IMR-90 (cell line): ENCODE measurements around the gene HJURP. TPM values are rescaled to one million over a fixed set of nuclear protein-coding genes. Genes with fewer than 3 reads are reported as not detected.

Source experiments
- ATAC-seq: fragments of 200-7000 bp; cut with Tn5 transposase; 2 replicates; pipeline ENCODE4 v1.9.1; 2020; ENCODE audit warnings: low read depth, mild to moderate bottlenecking, moderate library complexity
- BruUV-seq: library from RNA; stranded (reverse); fragments of 400-500 nt; replicated peaks from 2 replicates; lab custom pipeline; 2021; lab: Mats Ljungman, UMichigan
- CTCF ChIA-PET: fragments of 300-600 bp; formaldehyde crosslinking; extraction: SDS; loops from one replicate; lab custom pipeline; 2021; ENCODE audit warnings: antibody characterized with exemption; lab: Yijun Ruan, JAX
- POLR2A ChIA-PET: fragments of 300-600 bp; sonication (Branson Sonifier 250); formaldehyde crosslinking; loops from one replicate; lab custom pipeline; 2022; ENCODE audit warnings: antibody characterized with exemption; ENCODE audit not compliant: unreplicated experiment; lab: Charles Lee
- DNase-seq: peaks from one replicate; pipeline ENCODE4 v3.0.0; 2013
- H2AFZ ChIP-seq: replicated peaks from 2 replicates; pipeline ENCODE3; 2013; ENCODE audit warnings: low read length, mild to moderate bottlenecking; ENCODE audit not compliant: poor library complexity
- H2AK5ac ChIP-seq: 2 replicates; pipeline ENCODE4 v1.6.1; 2013; ENCODE audit warnings: low read depth, low read length, inconsistent platforms
- H2AK9ac ChIP-seq: replicated peaks from 2 replicates; pipeline ENCODE3; 2013; ENCODE audit warnings: mild to moderate bottlenecking, low read depth, low read length, moderate library complexity; ENCODE audit not compliant: poor library complexity
- H2BK120ac ChIP-seq: 2 replicates; pipeline ENCODE4 v1.6.1; 2013; ENCODE audit warnings: low read depth, low read length, inconsistent platforms
- H2BK15ac ChIP-seq: 3 replicates; pipeline ENCODE4 v1.6.1; 2013; ENCODE audit warnings: low read depth, low read length, inconsistent platforms
- H2BK20ac ChIP-seq: 2 replicates; pipeline ENCODE4 v1.6.1; 2013; ENCODE audit warnings: low read depth, mild to moderate bottlenecking, inconsistent platforms, low read length, moderate library complexity
- H2BK5ac ChIP-seq: 2 replicates; pipeline ENCODE4 v1.6.1; 2013; ENCODE audit warnings: mild to moderate bottlenecking, low read depth, low read length, inconsistent platforms; ENCODE audit not compliant: poor library complexity, severe bottlenecking
- H3K14ac ChIP-seq: replicated peaks from 2 replicates; pipeline ENCODE4 v1.6.1; 2013; ENCODE audit warnings: low read depth, low read length, inconsistent platforms
- H3K18ac ChIP-seq: 2 replicates; pipeline ENCODE4 v1.6.1; 2013; ENCODE audit warnings: low read depth, low read length, control low read depth
- H3K23ac ChIP-seq: 2 replicates; pipeline ENCODE4 v1.6.1; 2013; ENCODE audit warnings: low read depth, low read length, inconsistent platforms
- H3K27ac ChIP-seq: 2 replicates; pipeline ENCODE4 v1.5.1; 2013; ENCODE audit warnings: mild to moderate bottlenecking, control low read depth, low read length; ENCODE audit not compliant: insufficient read depth
- H3K27me3 ChIP-seq: 2 replicates; pipeline ENCODE4 v1.6.1; 2013; ENCODE audit warnings: low read length; ENCODE audit not compliant: control insufficient read depth, insufficient read depth
- H3K36me3 ChIP-seq: 2 replicates; pipeline ENCODE4 v1.6.1; 2013; ENCODE audit warnings: low read length, mixed read lengths; ENCODE audit not compliant: control insufficient read depth, insufficient read depth
- H3K4ac ChIP-seq: 2 replicates; pipeline ENCODE4 v1.6.1; 2013; ENCODE audit warnings: low read depth, low read length, inconsistent platforms
- H3K4me1 ChIP-seq: 2 replicates; pipeline ENCODE4 v1.6.1; 2013; ENCODE audit warnings: low read length, mixed read lengths; ENCODE audit not compliant: control insufficient read depth, insufficient read depth
- H3K4me2 ChIP-seq: 2 replicates; pipeline ENCODE4 v1.6.1; 2013; ENCODE audit warnings: low read depth, mild to moderate bottlenecking, control low read depth, low read length, moderate library complexity
- H3K4me3 ChIP-seq: 2 replicates; pipeline ENCODE4 v1.5.1; 2013; ENCODE audit warnings: low read depth, mild to moderate bottlenecking, control low read depth, low read length, moderate library complexity; ENCODE audit not compliant: insufficient read depth
- H3K56ac ChIP-seq: 2 replicates; pipeline ENCODE4 v1.6.1; 2013; ENCODE audit warnings: low read length, inconsistent platforms; ENCODE audit not compliant: insufficient read depth; ENCODE audit errors: extremely low read depth
- H3K79me1 ChIP-seq, 2 experiments: 2 replicates each; pipeline ENCODE4 v1.6.1; 2013; ENCODE audit warnings: low read length in 2 of 2, inconsistent platforms in 1 of 2, low read depth in 1 of 2
- H3K9ac ChIP-seq: 2 replicates; pipeline ENCODE4 v1.6.1; 2013; ENCODE audit warnings: low read depth, low read length, control low read depth
- H3K9me1 ChIP-seq: 2 replicates; pipeline ENCODE4 v1.6.1; 2013; ENCODE audit warnings: low read length, inconsistent platforms; ENCODE audit not compliant: insufficient read depth
- H3K9me3 ChIP-seq: 2 replicates; pipeline ENCODE4 v1.6.1; 2013; ENCODE audit warnings: low read length; ENCODE audit not compliant: control insufficient read depth, insufficient read depth
- H4K20me1 ChIP-seq: 2 replicates; pipeline ENCODE4 v1.6.1; 2013; ENCODE audit warnings: low read length, inconsistent platforms; ENCODE audit not compliant: insufficient read depth
- H4K5ac ChIP-seq: 2 replicates; pipeline ENCODE4 v1.6.1; 2013; ENCODE audit warnings: mild to moderate bottlenecking, low read depth, low read length, control low read depth
- H4K8ac ChIP-seq, 2 experiments: 2 replicates each; pipeline ENCODE4 v1.6.1; 2013; ENCODE audit warnings: low read depth in 2 of 2, low read length in 2 of 2, control low read depth in 1 of 2, inconsistent platforms in 1 of 2
- H4K91ac ChIP-seq: 2 replicates; pipeline ENCODE4 v1.6.1; 2013; ENCODE audit warnings: low read depth, low read length, inconsistent platforms; ENCODE audit not compliant: insufficient read depth
- MXI1 ChIP-seq: IDR thresholded peaks from 2 replicates; pipeline ENCODE4 v1.6.1; 2012; ENCODE audit warnings: low read depth, mild to moderate bottlenecking, low read length, moderate library complexity, borderline replicate concordance
- USF2 ChIP-seq: fragments of 150-350 bp; IDR thresholded peaks from 2 replicates; pipeline ENCODE4 v1.6.1; 2017; ENCODE audit warnings: mild to moderate bottlenecking, antibody characterized with exemption, low read length, low read depth
- WGBS, 2 experiments: methylation state at CpG; one replicate each; pipeline versions ENCODE4 v1.1.5 to v1.1.7; 2013; ENCODE audit warnings: missing lambda C conversion rate in 2 of 2; ENCODE audit not compliant: insufficient read length in 1 of 2; ENCODE audit errors: extremely low coverage in 2 of 2; 5-methylcytosine and 5-hydroxymethylcytosine counted together
- dilution Hi-C: fragments of 300-500 bp; cut with HindIII; formaldehyde crosslinking; loops from one replicate; pipeline ENCODE4 v1.14.3; 2018; ENCODE audit warnings: low sequenced_read_pairs; ENCODE audit not compliant: unreplicated experiment
- in situ Hi-C: fragments of 300-500 bp; cut with MboI; formaldehyde crosslinking; loops from 3 replicates; pipeline ENCODE4 v1.14.3; 2019; ENCODE audit warnings: low sequenced_read_pairs, inconsistent platforms, mixed read lengths
- intact Hi-C: fragments of 100-400 bp; cut with micrococcal nuclease; formaldehyde crosslinking; loops from 2 replicates; pipeline ENCODE4 v1.10.0; 2022
- polyA plus RNA-seq, 3 experiments: library from polyadenylated mRNA; depleted of rRNA; stranded (reverse); fragments of >200 nt; gene quantifications; 2 replicates each; pipeline ENCODE4 v1.2.3, GENCODE V29; 2012; ENCODE audit warnings: low replicate concordance in 1 of 3
- total RNA-seq: library from RNA; depleted of rRNA; stranded (reverse); fragments of >200 nt; gene quantifications from 2 replicates; pipeline ENCODE4 v1.2.3, GENCODE V29; 2012

The HJURP gene
- total and polyA plus RNA-seq, 2 of the 4 experiments (the other 2 are of a cell fraction) = 22.6 to 26.5 TPM

- Histone ChIP-seq H3K9me1 (no peaks in the 10 kb centered on the region), H2AK9ac (no peak overlapping the region), H2BK15ac (no peak overlapping the region), H2AK5ac (no peak overlapping the region), H4K5ac (no peak overlapping the region), H3K27ac (no peak overlapping the region), H2AFZ (no peak overlapping the region), H3K18ac (no peak overlapping the region), H3K9me3 (no peaks in the 10 kb centered on the region), H3K14ac (no peak overlapping the region), H3K36me3 (no peaks in the 10 kb centered on the region), H4K20me1 (no peaks in the 10 kb centered on the region), H4K91ac (no peak overlapping the region), H3K27me3 (peaks cover 8% of the 10 kb centered on the region), H3K23ac (no peak overlapping the region), H3K9ac (no peak overlapping the region), H4K8ac (no peak overlapping the region), H3K4me1 (no peaks in the 10 kb centered on the region), H3K4me3 (no peak overlapping the region), H2BK20ac (no peak overlapping the region), H3K56ac (no peak overlapping the region), H2BK120ac (no peak overlapping the region), H3K4ac (no peak overlapping the region), H2BK5ac (no peak overlapping the region), H3K79me1 (no peaks in the 10 kb centered on the region), H3K4me2 (no peak overlapping the region)
- BruUV-seq = no TSS peak
- intact Hi-C loops (no loop called here), dilution Hi-C loops (no loop called here), in situ Hi-C loops (no loop called here)
- peak; percentile 5 for DNase-seq
- POLR2A ChIA-PET = no interaction called here
- WGBS, 2 experiments = no CpG with 5 or more reads among the region's 2 CpGs
- TF ChIP-seq USF2 = peak; percentile 84
- no peak for TF ChIP-seq MXI1
- CTCF ChIA-PET = no interaction called here
- ATAC-seq = no peak; the same call in 1 of the 2 replicates
These were observed 40.1 kb downstream of the HJURP start for GRCh38 chr2:233814056-233814835.
